C4-2B (cell line): ENCODE results near the gene ADAT3.

Experiments
- ZFX ChIP-seq: fragments of 450-650 bp; IDR thresholded peaks from 2 replicates; pipeline ENCODE4 v1.6.1; 2017
- TF ChIP-seq, protein P1 (sequence below): fragments of 450-650 bp; conservative IDR thresholded peaks from 2 replicates; pipeline ENCODE4 v1.5.1; 2017; ENCODE audit warnings: mild to moderate bottlenecking

DNA sequence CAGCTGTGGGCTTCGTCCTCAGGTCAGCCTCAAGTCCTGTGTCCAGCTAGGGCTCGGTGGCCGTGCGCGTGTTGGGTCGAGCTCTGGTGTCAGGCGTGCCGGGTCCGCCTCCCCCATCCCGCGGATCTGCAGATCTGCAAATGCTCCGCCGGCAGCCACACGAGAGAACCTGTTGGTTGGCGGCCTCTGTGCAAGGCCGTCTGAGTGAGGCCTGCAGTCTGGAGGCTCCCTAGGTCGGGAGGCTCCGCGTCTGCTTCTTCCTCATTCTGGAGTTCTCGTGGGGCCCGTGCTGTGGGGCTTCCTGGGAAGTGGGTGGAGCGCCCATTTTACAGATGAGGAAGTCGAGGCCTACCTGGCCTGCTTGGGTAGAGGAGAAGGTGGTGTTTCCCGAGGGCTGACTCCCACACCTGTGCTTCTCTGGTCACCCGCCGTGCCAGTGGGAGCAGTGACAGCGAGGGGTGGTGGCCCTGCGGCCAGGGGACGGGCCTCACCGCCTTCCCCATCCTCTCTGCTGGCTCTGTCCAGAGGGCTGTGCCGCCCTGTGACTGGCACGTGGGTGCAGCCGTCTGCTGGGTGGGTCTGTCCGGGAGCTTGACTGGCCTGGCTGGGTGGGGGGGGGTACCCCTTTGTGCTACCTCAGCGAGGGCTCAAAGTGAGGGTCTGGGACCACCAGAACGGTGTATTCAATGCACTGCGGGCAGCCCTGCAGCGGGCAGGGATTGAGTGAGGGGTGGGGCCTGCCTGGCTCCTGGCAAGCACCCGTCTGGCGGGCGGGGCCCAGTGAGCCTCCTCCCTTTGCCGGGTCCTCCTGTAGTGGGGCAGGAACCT is 39.1 kb downstream of the ADAT3 start:
- TF ChIP-seq, protein P1, sequence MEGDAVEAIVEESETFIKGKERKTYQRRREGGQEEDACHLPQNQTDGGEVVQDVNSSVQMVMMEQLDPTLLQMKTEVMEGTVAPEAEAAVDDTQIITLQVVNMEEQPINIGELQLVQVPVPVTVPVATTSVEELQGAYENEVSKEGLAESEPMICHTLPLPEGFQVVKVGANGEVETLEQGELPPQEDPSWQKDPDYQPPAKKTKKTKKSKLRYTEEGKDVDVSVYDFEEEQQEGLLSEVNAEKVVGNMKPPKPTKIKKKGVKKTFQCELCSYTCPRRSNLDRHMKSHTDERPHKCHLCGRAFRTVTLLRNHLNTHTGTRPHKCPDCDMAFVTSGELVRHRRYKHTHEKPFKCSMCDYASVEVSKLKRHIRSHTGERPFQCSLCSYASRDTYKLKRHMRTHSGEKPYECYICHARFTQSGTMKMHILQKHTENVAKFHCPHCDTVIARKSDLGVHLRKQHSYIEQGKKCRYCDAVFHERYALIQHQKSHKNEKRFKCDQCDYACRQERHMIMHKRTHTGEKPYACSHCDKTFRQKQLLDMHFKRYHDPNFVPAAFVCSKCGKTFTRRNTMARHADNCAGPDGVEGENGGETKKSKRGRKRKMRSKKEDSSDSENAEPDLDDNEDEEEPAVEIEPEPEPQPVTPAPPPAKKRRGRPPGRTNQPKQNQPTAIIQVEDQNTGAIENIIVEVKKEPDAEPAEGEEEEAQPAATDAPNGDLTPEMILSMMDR = no peak
- TF ChIP-seq ZFX = no peak
